SK-N-DZ (cell line): ENCODE results near the gene OGFOD2.

ENCODE experiments used
- small RNA-seq, 2 experiments: library from RNA; depleted of rRNA; stranded (forward); fragments of <200 nt; gene quantifications; one replicate each; pipeline ENCODE3, GENCODE V24; 2014

Gene OGFOD2

Small RNAs within 50 kb of the gene (small RNA-seq; reads per million reads assigned to genes)
- gene ARL6IP4 (0 reads per million in 2 experiments), gene MIR4304 (0 reads per million in 2 experiments)
